Occipital lobe (tissue), 2 donors: ENCODE results near the gene FBXL19. TPM values are rescaled to one million over a fixed set of nuclear protein-coding genes. Genes with fewer than 3 reads are reported as not detected.
A peak's percentile ranks its signal among the peaks of the same experiment; 100 is the strongest.
"Not testable (repeated sequence)": the region's sequence is repeated elsewhere in the genome, so short reads cannot be mapped to it uniquely, and the experiment has no call there.

Source experiments
- DNase-seq: peaks from one replicate; lab custom pipeline; 2025; lab: John Stamatoyannopoulos, UW
- total RNA-seq: library from RNA; depleted of rRNA; stranded (reverse); fragments of >200 nt; gene quantifications from one replicate; pipeline ENCODE4 v1.2.3, GENCODE V29; 2014

Gene FBXL19, protein sequence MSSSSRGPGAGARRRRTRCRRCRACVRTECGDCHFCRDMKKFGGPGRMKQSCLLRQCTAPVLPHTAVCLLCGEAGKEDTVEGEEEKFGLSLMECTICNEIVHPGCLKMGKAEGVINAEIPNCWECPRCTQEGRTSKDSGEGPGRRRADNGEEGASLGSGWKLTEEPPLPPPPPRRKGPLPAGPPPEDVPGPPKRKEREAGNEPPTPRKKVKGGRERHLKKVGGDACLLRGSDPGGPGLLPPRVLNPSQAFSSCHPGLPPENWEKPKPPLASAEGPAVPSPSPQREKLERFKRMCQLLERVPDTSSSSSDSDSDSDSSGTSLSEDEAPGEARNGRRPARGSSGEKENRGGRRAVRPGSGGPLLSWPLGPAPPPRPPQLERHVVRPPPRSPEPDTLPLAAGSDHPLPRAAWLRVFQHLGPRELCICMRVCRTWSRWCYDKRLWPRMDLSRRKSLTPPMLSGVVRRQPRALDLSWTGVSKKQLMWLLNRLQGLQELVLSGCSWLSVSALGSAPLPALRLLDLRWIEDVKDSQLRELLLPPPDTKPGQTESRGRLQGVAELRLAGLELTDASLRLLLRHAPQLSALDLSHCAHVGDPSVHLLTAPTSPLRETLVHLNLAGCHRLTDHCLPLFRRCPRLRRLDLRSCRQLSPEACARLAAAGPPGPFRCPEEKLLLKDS
- 56.1 TPM for total RNA-seq

DNA sequence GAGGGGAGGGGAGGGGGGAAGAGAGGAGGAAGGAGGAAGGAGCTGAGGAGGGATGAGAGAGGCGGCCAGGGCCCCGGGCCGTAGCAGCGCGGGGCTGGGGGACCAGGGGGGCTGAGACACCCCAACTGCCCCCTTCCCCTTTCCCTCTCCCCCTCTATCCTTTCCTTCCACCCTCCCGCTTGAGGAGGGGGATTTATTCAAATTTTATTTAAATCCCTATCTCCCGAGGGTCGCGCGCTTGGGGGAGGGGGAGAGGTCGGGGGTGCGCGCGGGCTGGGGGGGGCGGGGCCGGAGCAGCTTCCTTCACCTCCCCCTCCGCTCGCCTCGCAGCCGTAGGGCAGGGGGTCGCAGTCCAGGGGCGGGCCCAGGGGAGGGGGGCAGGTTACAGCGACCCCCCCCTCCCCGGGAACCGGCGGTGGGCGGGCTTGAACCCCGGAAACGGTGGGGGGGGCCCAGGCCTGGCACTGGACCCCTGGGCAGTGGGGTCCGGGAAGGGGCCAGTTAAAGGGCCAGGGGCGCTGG, at the start of gene FBXL19:
TSS of gene FBXL19 (plus strand) at position 19 of the 522 bp plus-strand sequence. CDS start 2,183 bp downstream, outside the sequence.
- no peak for DNase-seq

DNA sequence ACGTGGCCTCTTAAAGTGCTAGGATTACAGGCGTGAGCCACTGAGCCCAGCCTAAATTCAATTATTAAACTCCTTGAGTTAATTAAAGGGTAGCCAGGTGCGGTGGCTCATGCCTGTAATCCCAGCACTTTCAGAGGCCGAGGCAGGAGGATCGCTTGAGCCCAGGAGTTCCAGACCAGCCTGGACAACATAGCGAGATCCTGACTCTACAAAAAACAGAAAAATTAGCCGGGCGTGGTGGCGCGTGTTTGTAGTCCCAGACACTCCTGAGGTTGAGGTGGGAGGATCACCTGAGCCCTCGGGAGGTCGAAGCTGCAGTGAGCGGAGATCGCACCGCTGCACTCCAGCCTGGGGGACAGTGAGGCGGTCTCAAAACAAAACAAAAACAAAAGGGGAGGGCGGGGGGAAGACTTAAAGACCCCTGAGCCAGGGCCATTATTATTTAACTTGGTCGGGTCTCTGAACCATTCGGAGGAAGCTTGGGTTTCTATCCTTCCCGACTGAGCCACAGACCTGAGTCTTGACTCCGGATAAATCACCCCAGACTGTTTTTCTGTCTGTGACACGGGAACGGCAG, 49.0 kb upstream of the FBXL19 start:
- DNase-seq, result no peak

- DNase-seq, result peak; percentile 87
Measured at GRCh38 chr16:30874821-30875717, 48.3 kb upstream of the FBXL19 start.

GRCh38 chr16:30875871-30876801, 47.2 kb upstream of the FBXL19 start:
- no peak for DNase-seq

DNA sequence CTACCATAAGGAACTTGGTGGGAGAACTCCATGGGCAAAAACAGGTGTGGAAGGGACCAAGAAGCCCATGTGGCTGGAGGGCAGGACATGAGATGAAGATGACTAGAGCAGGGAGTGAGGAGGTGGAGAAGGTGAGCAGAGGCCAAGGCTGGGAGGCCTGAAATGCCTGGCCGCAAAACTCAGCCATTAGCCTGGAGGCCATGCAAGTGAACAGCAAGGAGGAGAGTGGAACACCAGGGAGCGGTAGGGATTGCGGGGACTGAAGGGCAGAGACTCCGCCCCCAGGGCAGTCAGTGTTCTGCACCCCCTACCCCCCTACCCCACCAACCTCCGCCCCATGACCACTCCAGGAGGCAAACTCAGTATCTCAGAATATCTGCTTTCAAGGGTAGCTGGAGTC, 46.5 kb upstream of the FBXL19 start:
- DNase-seq, result no peak

GRCh38 chr16:30882429-30883310, 40.7 kb upstream of the FBXL19 start:
- no peak for DNase-seq

GRCh38 chr16:30884760-30885159, 38.6 kb upstream of the FBXL19 start:
- DNase-seq, result no peak

DNA sequence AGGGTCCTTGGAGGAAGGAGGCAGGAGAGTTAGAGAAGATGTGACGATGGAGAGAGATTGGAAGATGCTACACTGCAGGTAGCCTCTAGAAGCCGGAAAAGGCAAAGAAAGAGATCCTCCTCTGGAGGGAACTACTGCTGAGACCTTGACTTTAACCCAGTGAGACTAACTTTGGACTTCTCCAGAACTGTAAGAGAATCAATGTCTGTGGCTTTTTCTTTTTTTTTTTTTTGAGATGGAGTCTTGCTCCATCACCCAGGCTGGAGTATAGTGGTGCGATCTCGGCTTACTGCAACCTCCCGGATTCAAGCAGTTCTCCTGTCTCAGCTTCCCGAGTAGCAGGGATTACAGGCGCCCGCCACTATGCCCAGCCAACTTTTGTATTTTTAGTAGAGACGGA, 38.2 kb upstream of the FBXL19 start:
- DNase-seq, result no peak

DNA sequence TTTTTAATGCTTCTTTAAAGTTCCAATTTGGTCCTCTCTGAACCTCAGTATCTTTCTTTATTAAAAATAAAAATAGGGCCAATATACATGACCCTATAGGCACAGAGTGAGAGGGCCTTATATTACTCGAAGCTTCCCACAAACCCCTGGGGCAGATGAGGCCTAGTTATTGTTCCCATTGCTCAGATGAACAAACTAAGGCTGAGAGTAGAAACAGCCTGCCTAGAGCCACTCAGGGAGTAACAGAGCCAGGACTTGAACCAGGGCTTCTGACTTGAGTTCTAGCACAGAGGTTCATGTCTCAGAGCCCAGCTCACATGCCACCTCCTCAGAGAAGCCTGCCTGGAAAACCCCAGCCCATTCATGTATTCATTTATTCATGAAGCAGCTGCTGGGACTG, 37.2 kb upstream of the FBXL19 start:
- DNase-seq, result no peak

DNA sequence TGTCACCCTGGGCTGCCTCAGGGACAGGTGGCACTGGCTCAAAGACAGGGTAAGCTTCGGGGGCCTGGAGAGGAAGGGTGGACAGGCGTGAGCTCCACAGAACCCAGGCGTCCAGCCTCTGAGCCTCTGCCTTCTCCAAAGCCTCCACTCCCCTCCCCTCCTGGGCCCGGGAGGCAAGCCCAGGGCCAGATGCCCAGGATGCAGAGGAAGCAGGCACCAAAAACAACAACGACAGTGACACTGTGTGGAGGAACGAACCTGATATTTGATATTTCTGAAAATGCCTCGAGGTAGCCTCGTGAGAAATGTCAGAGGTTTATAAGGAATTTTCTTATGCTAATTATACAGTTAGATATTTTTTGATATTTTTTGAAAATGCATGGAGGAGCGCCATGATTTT, 35.4 kb upstream of the FBXL19 start:
- no peak for DNase-seq

- no peak for DNase-seq
Measured at GRCh38 chr16:30888856-30889499, 34.4 kb upstream of the FBXL19 start.

GRCh38 chr16:30889721-30890120, 33.7 kb upstream of the FBXL19 start:
- DNase-seq, result no peak

GRCh38 chr16:30891043-30891823, 32.1 kb upstream of the FBXL19 start:
- DNase-seq, result not testable (repeated sequence)

DNA sequence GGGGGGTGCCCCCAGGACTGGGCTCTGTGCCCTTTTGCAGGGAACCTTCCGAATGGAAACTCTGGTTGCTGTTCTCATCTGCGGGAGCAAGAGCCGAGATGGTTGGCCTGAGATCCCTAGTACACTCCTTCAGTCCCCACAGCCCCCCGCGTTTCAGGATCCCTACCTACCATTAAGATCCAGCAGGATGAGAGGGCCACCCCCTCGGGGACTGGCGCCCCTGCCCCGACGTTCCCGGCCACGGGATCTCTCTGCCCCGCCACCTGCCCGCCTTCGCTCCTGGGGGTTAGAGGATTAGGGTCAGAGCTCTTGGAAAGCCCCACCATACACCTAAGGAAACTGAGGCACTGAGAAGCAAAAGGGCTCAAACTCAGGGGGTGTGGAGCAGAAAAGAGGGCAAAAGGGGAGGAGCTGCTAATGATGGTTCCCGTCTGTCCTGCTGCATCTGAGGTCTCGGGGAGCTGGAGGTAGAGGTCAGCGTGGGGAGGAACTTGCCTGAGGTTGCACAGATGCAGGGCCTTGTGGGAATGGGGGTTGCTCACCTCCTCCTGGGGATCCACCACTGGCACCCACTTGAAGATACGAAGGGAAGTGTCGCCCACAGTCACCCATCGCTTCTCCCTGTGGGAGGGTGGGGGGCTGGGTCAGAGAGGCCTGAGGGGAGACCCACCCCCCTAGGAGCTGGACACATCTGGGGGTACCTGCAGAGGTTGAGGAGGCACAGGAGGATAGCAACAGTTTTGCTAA, 30.5 kb upstream of the FBXL19 start:
- DNase-seq, result no peak

GRCh38 chr16:30893417-30893743, 30.0 kb upstream of the FBXL19 start:
- no peak for DNase-seq

GRCh38 chr16:30893744-30894539, 29.4 kb upstream of the FBXL19 start, which contains the start of gene BCL7C:
BCL7C (minus strand) TSS chr16:30894077; CDS start chr16:30893944, 133 bp downstream.
- DNase-seq, result peak; percentile 80
